ENCODE measurements around the gene MFSD1.

GRCh38 chr3:158836312-158836711 is 34.5 kb downstream of the MFSD1 start:
- TF ChIP-seq CTCF (IDR thresholded peaks at IDR 0.05) = no peak
- no peak for TF ChIP-seq POLR2AphosphoS5 (IDR thresholded peaks at IDR 0.05; ENCODE audit: low read depth, low read length)
- no peak for TF ChIP-seq REST (IDR thresholded peaks at IDR 0.05; ENCODE audit: insufficient read depth in 1 of 2, low read depth in 2 of 2, low read length in 1 of 2)
- no peak for TF ChIP-seq TCF7L2 (IDR thresholded peaks at IDR 0.05; ENCODE audit: low read depth, low read length)
- TF ChIP-seq SIN3A (IDR thresholded peaks at IDR 0.05; ENCODE audit: borderline replicate concordance, insufficient read depth, low read depth, low read length) = no peak

All from Panc1 (cell line).